Endodermal cell (in vitro differentiated cells): ENCODE results near the gene RNF130. TPM values are rescaled to one million over a fixed set of nuclear protein-coding genes. Genes with fewer than 3 reads are reported as not detected.

ENCODE experiments used
- DNase-seq: peaks from one replicate; pipeline ENCODE4 v3.0.0-alpha.2; 2017
- H3K27ac ChIP-seq: 2 replicates; pipeline ENCODE4 v1.5.1; 2013; ENCODE audit warnings: mild to moderate bottlenecking, low read depth, low read length, moderate library complexity
- H3K27me3 ChIP-seq: 2 replicates; pipeline ENCODE4 v1.6.1; 2013; ENCODE audit warnings: mild to moderate bottlenecking, low read length, moderate library complexity; ENCODE audit not compliant: insufficient read depth, control insufficient read depth, poor library complexity, severe bottlenecking
- H3K36me3 ChIP-seq: 2 replicates; pipeline ENCODE4 v1.7.0; 2013; ENCODE audit warnings: mild to moderate bottlenecking, low read length, moderate library complexity; ENCODE audit not compliant: control insufficient read depth, insufficient read depth
- H3K4me1 ChIP-seq: one replicate; pipeline ENCODE4 v1.7.0; 2013; ENCODE audit warnings: low read length; ENCODE audit not compliant: control insufficient read depth, insufficient read depth
- H3K4me3 ChIP-seq: 2 replicates; pipeline ENCODE4 v1.5.1; 2013; ENCODE audit warnings: mild to moderate bottlenecking, low read length, moderate library complexity
- H3K9ac ChIP-seq: 2 replicates; pipeline ENCODE4 v1.6.1; 2013; ENCODE audit warnings: mild to moderate bottlenecking, low read length, moderate library complexity; ENCODE audit not compliant: poor library complexity, severe bottlenecking; ENCODE audit errors: extremely low read depth
- H3K9me3 ChIP-seq: 2 replicates; pipeline ENCODE4 v1.6.1; 2013; ENCODE audit warnings: mild to moderate bottlenecking, low read length, moderate library complexity; ENCODE audit not compliant: control insufficient read depth
- H3K27ac Mint-ChIP-seq: 2 replicates; pipeline ENCODE4 v1.8.0; 2020; ENCODE audit warnings: mixed read lengths
- H3K27me3 Mint-ChIP-seq: 2 replicates; pipeline ENCODE4 v1.8.0; 2021; ENCODE audit warnings: mild to moderate bottlenecking, mixed read lengths; ENCODE audit not compliant: insufficient read depth
- H3K36me3 Mint-ChIP-seq: 2 replicates; pipeline ENCODE4 v1.8.0; 2020; ENCODE audit warnings: low read depth, mixed read lengths
- H3K4me1 Mint-ChIP-seq: 2 replicates; pipeline ENCODE4 v1.8.0; 2020; ENCODE audit warnings: mixed read lengths
- H3K4me3 Mint-ChIP-seq: 2 replicates; pipeline ENCODE4 v1.8.0; 2020; ENCODE audit warnings: mild to moderate bottlenecking, moderate library complexity, mixed read lengths
- H3K9me3 Mint-ChIP-seq: 2 replicates; pipeline ENCODE4 v1.8.0; 2020; ENCODE audit warnings: mild to moderate bottlenecking, mixed read lengths
- CTCF ChIP-seq: fragments of 200-600 bp; sonication (generic); conservative IDR thresholded peaks from 2 replicates; pipeline ENCODE4 v1.5.0; 2021; ENCODE audit warnings: antibody characterized with exemption, mild to moderate bottlenecking
- WGBS, 2 experiments: methylation state at CpG; one replicate each; pipeline versions ENCODE4 v1.1.5 to v1.1.7; 2013; ENCODE audit warnings: missing lambda C conversion rate in 2 of 2, mixed read lengths in 1 of 2; ENCODE audit not compliant: insufficient coverage in 1 of 2, insufficient read length in 1 of 2; 5-methylcytosine and 5-hydroxymethylcytosine counted together
- total RNA-seq, 2 donors: library from RNA; stranded (reverse); fragmentation: NEBNext Ultra II Directional in 1 of 2; extraction: Animal tissue kit (Norgen Biotek cat#: 25700) in 1 of 2; gene quantifications; 2 replicates in 1 of 2; 3 replicates in 1 of 2; pipeline ENCODE4 v1.2.1, GENCODE V29; 2021

The RNF130 gene
- total RNA-seq, 2 donors from 2014 or later = 64.7 to 74.4 TPM

- H3K36me3 Mint-ChIP-seq = peaks cover 3% of the 10 kb centered on the region
These were observed 997 bp upstream of the RNF130 start for GRCh38 chr5:180072556-180072955.

GRCh38 chr5:180072256-180072548 lies 643 bp upstream of the RNF130 start:
- DNase-seq = no peak
- H3K4me1 Mint-ChIP-seq = peaks cover 30% of the 10 kb centered on the region
- H3K9ac ChIP-seq = no peak overlapping the region
- no peaks in the 10 kb centered on the region for H3K4me1 ChIP-seq
- peak overlapping the region; percentile 92 for H3K4me3 Mint-ChIP-seq
- peaks cover 17% of the 10 kb centered on the region for H3K9me3 Mint-ChIP-seq
- H3K27ac ChIP-seq = no peak overlapping the region
- H3K9me3 ChIP-seq = peaks cover 9% of the 10 kb centered on the region
- H3K27me3 Mint-ChIP-seq = peaks cover 29% of the 10 kb centered on the region
- H3K27me3 ChIP-seq = peaks cover 8% of the 10 kb centered on the region
- H3K36me3 Mint-ChIP-seq = peaks cover 3% of the 10 kb centered on the region
- no peak overlapping the region for H3K27ac Mint-ChIP-seq
- H3K36me3 ChIP-seq = no peaks in the 10 kb centered on the region
- WGBS, 2 experiments = 29 to 41% methylated on average over 9 to 14 of the region's 14 CpGs
- no peak for TF ChIP-seq CTCF
- no peak overlapping the region for H3K4me3 ChIP-seq

More at GRCh38 chr5:180072556-180072955, 997 bp upstream of the RNF130 start:
- H3K9me3 ChIP-seq = peaks cover 9% of the 10 kb centered on the region
- H3K9me3 Mint-ChIP-seq = peaks cover 17% of the 10 kb centered on the region
- no peak for TF ChIP-seq CTCF
- peaks cover 8% of the 10 kb centered on the region for H3K27me3 ChIP-seq
- H3K36me3 ChIP-seq = no peaks in the 10 kb centered on the region
- H3K4me1 Mint-ChIP-seq = peaks cover 26% of the 10 kb centered on the region
- no peak for DNase-seq
- H3K27ac ChIP-seq = no peak overlapping the region
- WGBS, 2 experiments = 87 to 95% methylated on average over 17 to 25 of the region's 25 CpGs
- H3K4me3 Mint-ChIP-seq = peak overlapping the region; percentile 92
- H3K9ac ChIP-seq = no peak overlapping the region
- no peaks in the 10 kb centered on the region for H3K4me1 ChIP-seq
- H3K4me3 ChIP-seq = no peak overlapping the region
- H3K27me3 Mint-ChIP-seq = peaks cover 29% of the 10 kb centered on the region
- H3K27ac Mint-ChIP-seq = no peak overlapping the region

- Mint-ChIP-seq H3K4me1 (peaks cover 34% of the 10 kb centered on the region), H3K4me3 (peak overlapping the region; percentile 92), H3K27me3 (peaks cover 29% of the 10 kb centered on the region), H3K9me3 (peaks cover 17% of the 10 kb centered on the region), H3K36me3 (peaks cover 7% of the 10 kb centered on the region), H3K27ac (peak overlapping the region; percentile 96)
- Histone ChIP-seq H3K9ac (peak overlapping the region; percentile 81), H3K4me3 (peak overlapping the region; percentile 86), H3K9me3 (peaks cover 9% of the 10 kb centered on the region), H3K27ac (peak overlapping the region; percentile 83), H3K27me3 (peaks cover 8% of the 10 kb centered on the region), H3K36me3 (peaks cover 5% of the 10 kb centered on the region), H3K4me1 (no peaks in the 10 kb centered on the region)
- WGBS, 2 experiments = 1 to 2% methylated on average over 20 to 48 of the region's 48 CpGs
- DNase-seq = peak; percentile 80
- TF ChIP-seq CTCF = peak; percentile 8
These were observed 616 bp downstream of the RNF130 start for GRCh38 chr5:180070756-180071530.
